GM13977 (cell line): Measurements from ENCODE around the gene GALNT17.

Experiments used
- DNase-seq: peaks from one replicate; pipeline ENCODE4 v3.0.0; 2012; ENCODE audit warnings: low spot score
- CTCF ChIP-seq: IDR thresholded peaks from 2 replicates; pipeline ENCODE4 v1.5.1; 2012; ENCODE audit warnings: mild to moderate bottlenecking, control low read depth; ENCODE audit not compliant: insufficient read depth; ENCODE audit errors: extremely low read depth, missing control alignments
- in situ Hi-C: fragments of 300-500 bp; cut with MboI; formaldehyde crosslinking; loops from one replicate; pipeline ENCODE4 v1.12.0; 2022; ENCODE audit warnings: low sequenced_read_pairs, low pct_unique_long_range_greater_than_20kb, mixed read lengths, inconsistent platforms; ENCODE audit not compliant: unreplicated experiment

GALNT17 gene

GRCh38 chr7:71354716-71355115, 222.8 kb downstream of the GALNT17 start:
- DNase-seq: no peak
- TF ChIP-seq CTCF: no peak
- in situ Hi-C loops: no loop called here

GRCh38 chr7:71361451-71362032, 229.6 kb downstream of the GALNT17 start:
- in situ Hi-C loops: no loop called here
- no peak for DNase-seq
- TF ChIP-seq CTCF: no peak

- TF ChIP-seq CTCF: no peak
- no peak for DNase-seq
- in situ Hi-C loops: no loop called here
Observed at GRCh38 chr7:71362240-71362639, 230.3 kb downstream of the GALNT17 start.

GRCh38 chr7:71363223-71363622, 231.3 kb downstream of the GALNT17 start:
- no peak for DNase-seq
- in situ Hi-C loops: no loop called here
- no peak for TF ChIP-seq CTCF

- in situ Hi-C loops: no loop called here
- TF ChIP-seq CTCF: no peak
- no peak for DNase-seq
Observed at GRCh38 chr7:71363627-71364026, 231.7 kb downstream of the GALNT17 start.

GRCh38 chr7:71364551-71364950, 232.6 kb downstream of the GALNT17 start:
- in situ Hi-C loops: no loop called here
- DNase-seq: no peak
- no peak for TF ChIP-seq CTCF

GRCh38 chr7:71372991-71373390, 241.0 kb downstream of the GALNT17 start:
- no peak for DNase-seq
- no peak for TF ChIP-seq CTCF
- in situ Hi-C loops: no loop called here
